ENCODE measurements around the gene COTL1.

DNA sequence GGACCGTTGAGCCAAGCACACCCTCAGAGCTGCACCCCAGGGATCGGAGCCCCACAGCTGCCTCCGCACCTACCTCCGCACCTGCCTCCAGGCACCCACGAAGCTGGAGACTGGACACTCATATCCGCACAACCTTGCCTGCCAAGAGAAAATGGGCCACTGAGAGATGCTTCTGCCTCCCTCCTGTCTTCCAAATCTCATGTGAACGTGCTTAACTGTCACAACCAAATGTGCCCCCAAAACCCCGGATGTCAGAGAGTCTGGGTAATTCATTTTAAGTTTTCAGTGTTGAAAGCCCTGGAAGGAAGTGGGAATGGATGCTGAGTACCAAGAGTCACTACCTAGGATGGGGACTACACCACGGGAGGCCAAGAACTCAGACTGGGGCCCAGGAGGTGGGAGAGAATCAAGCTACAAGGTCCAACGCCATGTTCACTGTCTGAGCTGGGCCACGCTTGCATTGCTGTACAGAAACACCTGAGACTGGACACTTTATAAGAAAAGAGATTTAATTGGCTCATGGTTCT is 63.9 kb downstream of the COTL1 start:
- TF ChIP-seq, protein P1, sequence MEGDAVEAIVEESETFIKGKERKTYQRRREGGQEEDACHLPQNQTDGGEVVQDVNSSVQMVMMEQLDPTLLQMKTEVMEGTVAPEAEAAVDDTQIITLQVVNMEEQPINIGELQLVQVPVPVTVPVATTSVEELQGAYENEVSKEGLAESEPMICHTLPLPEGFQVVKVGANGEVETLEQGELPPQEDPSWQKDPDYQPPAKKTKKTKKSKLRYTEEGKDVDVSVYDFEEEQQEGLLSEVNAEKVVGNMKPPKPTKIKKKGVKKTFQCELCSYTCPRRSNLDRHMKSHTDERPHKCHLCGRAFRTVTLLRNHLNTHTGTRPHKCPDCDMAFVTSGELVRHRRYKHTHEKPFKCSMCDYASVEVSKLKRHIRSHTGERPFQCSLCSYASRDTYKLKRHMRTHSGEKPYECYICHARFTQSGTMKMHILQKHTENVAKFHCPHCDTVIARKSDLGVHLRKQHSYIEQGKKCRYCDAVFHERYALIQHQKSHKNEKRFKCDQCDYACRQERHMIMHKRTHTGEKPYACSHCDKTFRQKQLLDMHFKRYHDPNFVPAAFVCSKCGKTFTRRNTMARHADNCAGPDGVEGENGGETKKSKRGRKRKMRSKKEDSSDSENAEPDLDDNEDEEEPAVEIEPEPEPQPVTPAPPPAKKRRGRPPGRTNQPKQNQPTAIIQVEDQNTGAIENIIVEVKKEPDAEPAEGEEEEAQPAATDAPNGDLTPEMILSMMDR (IDR thresholded peaks at IDR 0.05) = no peak
- no peak for TF ChIP-seq POLR2A (IDR thresholded peaks at IDR 0.05)

All from adrenal gland (tissue), 5 donors.